WTC11 (cell line): ENCODE measurements around the gene UBASH3A.

Experiments used
- CREB1 ChIP-seq: sonication (generic); formaldehyde crosslinking; IDR thresholded peaks from 2 replicates; pipeline ENCODE4 v1.8.0; 2023; ENCODE audit warnings: mild to moderate bottlenecking, missing genetic modification reagents
- CTCF ChIP-seq: fragments of 200-600 bp; IDR thresholded peaks from 2 replicates; pipeline ENCODE4 v1.8.0; 2022; ENCODE audit warnings: antibody characterized with exemption
- NR1H2 ChIP-seq: sonication (generic); formaldehyde crosslinking; IDR thresholded peaks from 2 replicates; pipeline ENCODE4 v1.9.0; 2021; ENCODE audit warnings: mild to moderate bottlenecking, moderate library complexity, missing genetic modification reagents
- NR2C2 ChIP-seq: sonication (generic); formaldehyde crosslinking; IDR thresholded peaks from 2 replicates; pipeline ENCODE4 v1.8.0; 2022; ENCODE audit warnings: mild to moderate bottlenecking, missing genetic modification reagents
- TEAD4 ChIP-seq: sonication (generic); formaldehyde crosslinking; IDR thresholded peaks from 2 replicates; pipeline ENCODE4 v1.8.0; 2022; ENCODE audit warnings: mild to moderate bottlenecking, missing genetic modification reagents
- ZNF425 ChIP-seq: fragments of 250-450 bp; sonication (Bioruptor Pico); conservative IDR thresholded peaks from 2 replicates; pipeline ENCODE4 v1.9.0; 2021; ENCODE audit warnings: mild to moderate bottlenecking

- no peak for TF ChIP-seq CTCF
- TF ChIP-seq CREB1 (CRISPR knock-in tag) = no peak
- TF ChIP-seq TEAD4 (CRISPR knock-in tag) = no peak
- TF ChIP-seq NR1H2 (CRISPR knock-in tag) = no peak
- TF ChIP-seq NR2C2 = no peak
- no peak for TF ChIP-seq ZNF425 (CRISPR knock-in tag)
Observed at GRCh38 chr21:42418886-42419285, 15.2 kb downstream of the UBASH3A start.
